ENCODE results near the gene SLC41A3.

GRCh38 chr3:126127452-126127851 is 43.5 kb upstream of the SLC41A3 start:
- TF ChIP-seq, protein P1, sequence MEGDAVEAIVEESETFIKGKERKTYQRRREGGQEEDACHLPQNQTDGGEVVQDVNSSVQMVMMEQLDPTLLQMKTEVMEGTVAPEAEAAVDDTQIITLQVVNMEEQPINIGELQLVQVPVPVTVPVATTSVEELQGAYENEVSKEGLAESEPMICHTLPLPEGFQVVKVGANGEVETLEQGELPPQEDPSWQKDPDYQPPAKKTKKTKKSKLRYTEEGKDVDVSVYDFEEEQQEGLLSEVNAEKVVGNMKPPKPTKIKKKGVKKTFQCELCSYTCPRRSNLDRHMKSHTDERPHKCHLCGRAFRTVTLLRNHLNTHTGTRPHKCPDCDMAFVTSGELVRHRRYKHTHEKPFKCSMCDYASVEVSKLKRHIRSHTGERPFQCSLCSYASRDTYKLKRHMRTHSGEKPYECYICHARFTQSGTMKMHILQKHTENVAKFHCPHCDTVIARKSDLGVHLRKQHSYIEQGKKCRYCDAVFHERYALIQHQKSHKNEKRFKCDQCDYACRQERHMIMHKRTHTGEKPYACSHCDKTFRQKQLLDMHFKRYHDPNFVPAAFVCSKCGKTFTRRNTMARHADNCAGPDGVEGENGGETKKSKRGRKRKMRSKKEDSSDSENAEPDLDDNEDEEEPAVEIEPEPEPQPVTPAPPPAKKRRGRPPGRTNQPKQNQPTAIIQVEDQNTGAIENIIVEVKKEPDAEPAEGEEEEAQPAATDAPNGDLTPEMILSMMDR (IDR thresholded peaks at IDR 0.05): no peak
- no peak for TF ChIP-seq ZFX (IDR thresholded peaks at IDR 0.05; ENCODE audit: borderline replicate concordance)

Measured in 22Rv1 (cell line).